HG02852 (cell line): ENCODE results near the gene HINFP.

Source experiments
- ATAC-seq: cut with Tn5 transposase; IDR thresholded peaks from one replicate; pipeline ENCODE4 v1.9.1; 2021; ENCODE audit warnings: mild to moderate bottlenecking, moderate library complexity; ENCODE audit not compliant: unreplicated experiment

HINFP gene

GRCh38 chr11:119121008-119121810 is at the start of gene HINFP:
TSS of gene HINFP (plus strand) at chr11:119121580. CDS start at chr11:119126945, 5,365 bp downstream.
- peak; percentile 94 for ATAC-seq

GRCh38 chr11:119077839-119078238 is 43.5 kb upstream of the HINFP start:
- no peak for ATAC-seq

GRCh38 chr11:119078675-119079420 is 42.5 kb upstream of the HINFP start:
- no peak for ATAC-seq

GRCh38 chr11:119081682-119082260 is 39.6 kb upstream of the HINFP start:
- no peak for ATAC-seq

- peak; percentile 91 for ATAC-seq
These were observed 36.5 kb upstream of the HINFP start, which contains the start of gene HMBS for GRCh38 chr11:119084663-119085436. TSS of gene HMBS (plus strand) at chr11:119084881. CDS start at chr11:119085034, 153 bp downstream.

GRCh38 chr11:119085437-119085847 is 35.9 kb upstream of the HINFP start:
- ATAC-seq: peak; percentile 14

GRCh38 chr11:119087123-119087522 is 34.3 kb upstream of the HINFP start:
- no peak for ATAC-seq

GRCh38 chr11:119087747-119088241 is 33.6 kb upstream of the HINFP start:
- no peak for ATAC-seq

- no peak for ATAC-seq
These were observed 33.0 kb upstream of the HINFP start for GRCh38 chr11:119088406-119088805.

- ATAC-seq: no peak
These were observed 32.1 kb upstream of the HINFP start for GRCh38 chr11:119089319-119089718.

GRCh38 chr11:119091178-119091577 is 30.2 kb upstream of the HINFP start:
- no peak for ATAC-seq

GRCh38 chr11:119091966-119092879 is 29.2 kb upstream of the HINFP start:
- ATAC-seq: no peak

GRCh38 chr11:119092880-119093842 is 28.2 kb upstream of the HINFP start:
- no peak for ATAC-seq

GRCh38 chr11:119093942-119094815 is 27.2 kb upstream of the HINFP start:
- peak; percentile 4 for ATAC-seq

GRCh38 chr11:119094816-119095065 is 26.6 kb upstream of the HINFP start:
- ATAC-seq: peak; percentile 37

GRCh38 chr11:119095066-119095880 is 26.1 kb upstream of the HINFP start:
- ATAC-seq: peak; percentile 84

GRCh38 chr11:119099711-119100110 is 21.7 kb upstream of the HINFP start:
- no peak for ATAC-seq
